ENCODE results near the gene UNC93A.
"Not testable (repeated sequence)": the region's sequence is repeated elsewhere in the genome, so short reads cannot be mapped to it uniquely, and the experiment has no call there.

UNC93A gene

DNA sequence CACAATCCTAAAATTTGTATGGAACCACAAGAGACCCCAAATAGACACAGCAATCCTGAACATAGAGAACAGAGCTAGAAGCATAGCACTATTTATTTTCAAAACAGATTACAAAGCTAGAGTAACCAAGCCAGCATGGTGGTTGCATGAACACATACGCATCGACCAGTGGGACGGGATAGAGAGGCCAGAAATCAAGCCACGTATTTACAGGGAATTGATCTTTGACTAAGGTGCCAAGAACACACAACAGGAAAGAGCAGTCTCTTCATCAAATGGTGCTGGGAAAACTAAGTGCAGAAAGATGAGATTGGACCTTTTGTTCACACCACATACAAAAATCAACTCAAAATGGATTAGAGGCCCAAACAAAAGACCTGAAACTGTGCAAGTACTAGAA lies 54.8 kb downstream of the UNC93A start:
- DNase-seq = no peak

DNA sequence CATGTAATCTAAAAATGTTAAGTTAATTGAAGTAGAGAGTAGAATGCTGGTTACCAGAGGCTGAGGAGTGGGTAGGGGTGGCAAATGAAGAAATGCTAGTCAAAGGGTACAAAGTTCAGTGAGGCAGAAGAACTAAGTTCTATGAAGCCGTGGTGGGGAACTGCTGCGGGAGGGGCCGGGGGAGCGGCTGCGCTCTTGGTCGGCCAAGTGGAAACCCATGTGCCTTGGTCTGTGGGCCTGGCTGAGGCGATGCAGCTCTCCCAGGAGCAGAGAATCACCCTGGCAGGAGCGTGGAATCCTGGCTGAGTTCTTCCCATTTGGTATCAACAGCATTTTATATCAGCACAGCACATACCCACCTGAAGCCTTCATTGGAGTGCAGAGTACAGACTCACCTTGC lies 56.1 kb downstream of the UNC93A start:
- DNase-seq = no peak

DNA sequence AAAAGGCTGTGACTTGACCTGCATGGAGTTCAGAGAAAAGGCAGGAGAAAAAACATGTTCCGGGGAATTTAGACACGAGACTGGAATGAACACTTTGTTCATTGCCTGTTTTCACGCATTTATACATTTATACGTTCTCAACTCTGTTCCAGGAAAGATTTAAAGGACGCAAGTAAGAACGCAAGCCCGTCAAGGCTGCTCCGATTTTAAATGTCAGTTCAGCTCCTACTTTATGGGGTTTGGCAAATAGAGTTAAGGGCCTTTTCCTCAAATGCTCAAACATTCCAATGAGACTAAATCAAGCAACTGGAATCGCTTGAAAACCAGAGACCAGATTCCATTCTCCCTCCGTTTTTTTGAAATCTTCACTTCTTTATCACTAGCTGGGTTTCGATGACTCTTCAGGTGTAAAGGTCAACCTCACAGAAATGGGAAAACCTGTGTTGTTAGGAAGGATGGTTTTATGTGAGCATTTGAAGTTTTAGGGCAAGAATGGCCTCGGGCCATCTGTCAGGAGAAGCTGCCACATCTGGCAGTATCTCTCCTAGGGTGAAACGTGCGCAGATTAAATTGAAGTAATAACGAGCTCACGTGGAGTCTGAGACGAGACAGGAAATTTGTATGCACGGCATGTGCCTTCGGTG lies 58.6 kb downstream of the UNC93A start:
- no peak for DNase-seq

DNA sequence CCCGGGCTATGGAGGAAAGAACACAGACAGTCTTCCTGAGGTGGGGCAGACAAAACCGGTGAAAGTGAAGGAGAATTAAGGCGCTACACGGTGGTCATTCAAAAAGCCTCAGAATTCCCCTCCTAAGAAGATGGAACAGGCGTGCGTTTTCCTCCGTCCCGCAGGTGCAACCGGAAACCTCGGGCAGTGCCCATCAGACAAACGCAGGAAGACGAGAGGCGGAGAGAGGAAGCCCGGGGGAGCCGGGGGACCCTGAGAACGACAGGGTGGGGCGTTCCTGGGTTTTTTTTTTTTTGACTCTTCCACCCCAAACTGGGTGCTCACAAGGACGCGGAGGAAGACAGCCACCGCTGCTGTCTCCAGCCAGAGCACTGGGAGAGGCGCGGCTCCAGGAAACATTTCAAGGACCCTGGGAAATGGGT lies 59.2 kb downstream of the UNC93A start:
- DNase-seq = no peak

DNA sequence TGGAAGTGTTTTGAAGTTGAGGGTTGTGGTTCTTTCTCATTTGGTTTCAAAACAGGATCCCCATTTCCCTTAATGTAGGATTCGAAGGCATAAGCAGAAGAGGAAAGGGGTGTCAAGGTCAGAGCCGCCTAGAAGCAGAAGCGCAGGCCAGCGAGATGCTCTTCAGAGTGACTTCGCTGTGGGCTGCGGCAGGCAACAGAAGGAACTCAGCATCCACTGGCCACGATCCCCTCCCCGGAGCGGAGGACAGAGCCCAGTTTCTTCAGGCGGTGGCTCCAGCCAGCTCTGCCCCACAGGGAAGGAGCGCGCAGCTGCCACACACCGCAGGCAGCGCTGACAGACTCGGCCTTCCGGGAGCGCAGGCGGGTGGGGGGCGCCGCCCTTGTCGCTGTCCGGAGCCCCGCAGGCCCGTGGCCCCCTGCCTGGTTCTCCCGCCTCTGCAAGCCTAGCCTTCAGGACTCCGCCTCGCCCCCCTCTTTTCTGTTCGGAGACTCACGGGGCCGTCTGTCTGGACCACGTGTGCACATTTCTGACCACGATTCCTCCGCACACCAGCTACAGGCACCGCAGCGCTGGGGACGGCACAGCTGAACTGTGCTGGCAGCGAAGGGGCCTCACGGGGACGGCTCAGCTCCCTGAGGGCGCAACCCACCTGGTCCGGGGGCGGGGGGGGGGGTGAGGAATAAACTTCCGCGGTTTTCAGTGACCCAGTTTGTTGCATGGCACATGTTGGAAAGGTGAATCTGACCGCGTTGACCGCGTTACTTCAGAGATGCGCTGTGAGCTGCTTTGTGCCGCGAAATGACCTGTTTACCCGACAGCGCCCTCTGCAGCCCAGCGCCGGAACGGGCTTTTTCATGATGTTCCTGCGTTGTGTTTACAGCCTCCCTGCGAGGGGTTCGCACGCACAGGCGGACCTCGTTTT lies 59.9 kb downstream of the UNC93A start:
- no peak for DNase-seq

DNA sequence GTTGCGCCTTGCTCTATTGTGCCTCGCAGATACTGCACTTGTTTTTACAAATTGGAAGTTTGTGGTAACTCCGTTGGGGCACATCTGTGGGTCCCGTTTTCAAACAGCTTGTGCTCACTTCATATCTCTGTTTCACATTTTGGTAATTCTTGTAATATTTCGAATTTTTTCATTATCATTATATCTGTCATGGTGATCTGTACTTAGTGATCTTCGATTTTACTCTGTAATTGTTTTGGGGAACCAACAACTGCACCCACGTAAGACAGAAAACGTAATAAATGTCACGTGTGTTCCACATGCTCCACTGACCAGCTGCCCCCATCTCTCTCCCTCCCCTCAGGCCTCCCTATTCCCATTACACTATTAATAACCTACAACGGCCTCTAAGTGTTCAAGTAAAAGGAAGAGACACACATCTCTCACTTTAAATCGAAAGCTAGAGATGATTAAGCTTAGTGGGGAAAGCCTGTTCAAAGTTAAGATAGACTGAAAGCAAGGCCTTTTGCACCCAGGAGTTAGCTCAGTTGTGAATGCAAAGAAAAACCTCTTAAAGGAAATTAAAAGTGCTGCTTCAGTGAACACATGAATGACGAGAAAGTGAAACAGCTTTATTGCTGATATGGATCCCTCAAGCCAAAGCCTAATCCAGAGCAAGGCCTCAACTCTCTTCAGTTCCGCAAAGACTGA lies 60.7 kb downstream of the UNC93A start:
- DNase-seq = no peak

DNA sequence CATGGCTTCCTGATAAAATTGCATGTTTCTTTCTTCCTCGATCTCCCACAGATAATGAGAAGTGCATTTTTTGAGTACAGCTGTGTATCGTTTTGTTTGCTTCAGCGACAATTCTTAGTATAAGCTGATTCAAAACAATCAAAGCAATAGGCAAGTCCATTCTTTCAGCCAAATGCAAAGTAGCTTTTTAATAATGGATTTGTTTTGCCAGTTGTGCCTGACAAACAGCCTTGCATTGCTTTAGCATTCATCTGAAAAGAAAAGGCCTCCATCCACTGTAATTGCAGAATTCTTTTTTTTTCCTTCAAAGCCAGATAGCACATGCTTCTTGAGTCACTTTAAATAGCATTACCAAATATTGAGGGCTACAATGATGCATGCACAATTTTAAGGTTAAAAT lies 65.8 kb downstream of the UNC93A start:
- DNase-seq = no peak

DNA sequence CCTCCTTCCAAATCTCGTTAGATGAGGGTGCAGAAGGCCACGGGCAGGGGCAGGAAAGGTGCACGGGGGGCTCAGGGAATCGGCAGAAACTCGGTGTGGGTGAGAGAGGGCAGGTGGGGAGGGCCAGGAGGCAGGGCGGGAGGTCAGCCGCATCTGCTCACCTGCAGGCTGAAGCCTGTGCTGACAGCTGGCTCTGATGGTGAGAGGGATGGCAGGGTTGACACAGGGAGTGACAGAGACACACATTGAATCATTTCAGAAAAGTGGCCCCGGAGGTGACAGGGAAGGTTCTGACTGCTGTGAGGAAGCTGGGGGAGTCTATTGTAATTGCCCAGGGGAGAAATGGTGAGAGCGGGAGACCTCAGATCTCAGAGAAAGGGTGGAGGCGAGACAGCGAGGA lies 67.3 kb downstream of the UNC93A start:
- not testable (repeated sequence) for DNase-seq

DNA sequence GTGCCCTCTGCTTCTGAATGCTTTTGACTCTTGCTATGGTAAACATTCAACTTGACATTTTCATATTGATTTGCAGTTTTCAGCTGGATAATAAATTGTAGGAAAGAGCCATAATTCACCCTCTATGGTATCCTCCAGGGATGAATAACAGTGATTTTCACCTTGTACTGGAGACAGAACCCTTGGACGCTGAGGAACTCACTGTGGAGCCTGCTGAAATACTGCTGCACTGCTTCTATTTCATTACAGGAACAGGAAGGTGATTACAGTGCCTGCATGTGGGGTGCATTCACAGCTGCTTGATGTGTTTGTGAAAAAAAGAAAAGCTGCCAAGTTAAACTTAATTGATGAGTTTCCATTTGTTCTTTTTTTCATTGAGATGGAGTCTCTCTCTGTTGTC lies 70.1 kb downstream of the UNC93A start:
- not testable (repeated sequence) for DNase-seq
